Trophoblast cell (in vitro differentiated cells and primary cell): ENCODE data around the gene CTTN.
"Not testable (repeated sequence)": the region's sequence is repeated elsewhere in the genome, so short reads cannot be mapped to it uniquely, and the experiment has no call there.

Experiments used
- DNase-seq, 2 donors: peaks; one replicate each; pipeline ENCODE4 v3.0.0-alpha.2; 2016
- H2AFZ ChIP-seq: 2 replicates; pipeline ENCODE4 v1.6.1; 2013; ENCODE audit warnings: low read length, moderate library complexity, mild to moderate bottlenecking; ENCODE audit not compliant: insufficient read depth, poor library complexity
- H2AK5ac ChIP-seq: 2 replicates; pipeline ENCODE4 v1.6.1; 2013; ENCODE audit warnings: mild to moderate bottlenecking, low read length
- H2BK120ac ChIP-seq: 2 replicates; pipeline ENCODE4 v1.6.1; 2013; ENCODE audit warnings: low read length, mild to moderate bottlenecking, moderate library complexity; ENCODE audit not compliant: insufficient read depth, poor library complexity
- H2BK12ac ChIP-seq: 2 replicates; pipeline ENCODE4 v1.6.1; 2013; ENCODE audit warnings: mild to moderate bottlenecking, low read length, moderate library complexity
- H2BK5ac ChIP-seq: 2 replicates; pipeline ENCODE4 v1.6.1; 2013; ENCODE audit warnings: low read length, low read depth, moderate library complexity, mild to moderate bottlenecking; ENCODE audit not compliant: poor library complexity
- H3K14ac ChIP-seq: 2 replicates; pipeline ENCODE4 v1.6.1; 2013; ENCODE audit warnings: mild to moderate bottlenecking, low read length
- H3K18ac ChIP-seq: 2 replicates; pipeline ENCODE4 v1.6.1; 2013; ENCODE audit warnings: mild to moderate bottlenecking, low read length
- H3K23ac ChIP-seq: 2 replicates; pipeline ENCODE4 v1.6.1; 2013; ENCODE audit warnings: low read length
- H3K27ac ChIP-seq: 2 replicates; pipeline ENCODE4 v1.5.1; 2013; ENCODE audit warnings: low read depth, mild to moderate bottlenecking, inconsistent platforms, low read length, moderate library complexity
- H3K27me3 ChIP-seq: 2 replicates; pipeline ENCODE4 v1.6.1; 2013; ENCODE audit warnings: inconsistent platforms, mild to moderate bottlenecking, low read length, moderate library complexity; ENCODE audit not compliant: insufficient read depth
- H3K36me3 ChIP-seq, 2 experiments: 1 replicate in 1 of 2; 2 replicates in 1 of 2; pipeline ENCODE4 v1.6.1; 2013; ENCODE audit warnings: low read length in 2 of 2, mild to moderate bottlenecking in 2 of 2, moderate library complexity in 1 of 2; ENCODE audit not compliant: insufficient read depth in 2 of 2, control insufficient read depth in 1 of 2
- H3K4ac ChIP-seq: 2 replicates; pipeline ENCODE4 v1.6.1; 2013; ENCODE audit warnings: low read depth, mild to moderate bottlenecking, low read length, moderate library complexity
- H3K4me1 ChIP-seq, 2 experiments: 1 replicate in 1 of 2; 2 replicates in 1 of 2; pipeline ENCODE4 v1.6.1; 2013; ENCODE audit warnings: low read length in 2 of 2, mild to moderate bottlenecking in 2 of 2, moderate library complexity in 1 of 2; ENCODE audit not compliant: insufficient read depth in 2 of 2, control insufficient read depth in 1 of 2
- H3K4me2 ChIP-seq: 2 replicates; pipeline ENCODE4 v1.6.1; 2013; ENCODE audit warnings: inconsistent platforms, mild to moderate bottlenecking, low read length, moderate library complexity
- H3K4me3 ChIP-seq: 2 replicates; pipeline ENCODE4 v1.5.1; 2013; ENCODE audit warnings: mild to moderate bottlenecking, low read depth, low read length, inconsistent platforms
- H3K79me1 ChIP-seq: one replicate; pipeline ENCODE4 v1.6.1; 2013; ENCODE audit warnings: low read length
- H3K79me2 ChIP-seq: 2 replicates; pipeline ENCODE4 v1.6.1; 2013; ENCODE audit warnings: low read length, mild to moderate bottlenecking; ENCODE audit not compliant: control insufficient read depth, insufficient read depth, poor library complexity
- H3K9ac ChIP-seq: 2 replicates; pipeline ENCODE4 v1.6.1; 2013; ENCODE audit warnings: mild to moderate bottlenecking, low read length
- H3K9me3 ChIP-seq: 2 replicates; pipeline ENCODE4 v1.6.1; 2013; ENCODE audit warnings: low read depth, mild to moderate bottlenecking, control low read depth, inconsistent platforms, low read length; ENCODE audit not compliant: insufficient read depth
- H4K12ac ChIP-seq: 2 replicates; pipeline ENCODE4 v1.6.1; 2013; ENCODE audit warnings: low read depth, mild to moderate bottlenecking, low read length, moderate library complexity
- H4K8ac ChIP-seq: 2 replicates; pipeline ENCODE4 v1.6.1; 2013; ENCODE audit warnings: low read depth, mild to moderate bottlenecking, low read length, moderate library complexity
- H4K91ac ChIP-seq: one replicate; pipeline ENCODE4 v1.6.1; 2013; ENCODE audit warnings: low read depth, mild to moderate bottlenecking, low read length, moderate library complexity
- WGBS: extraction: QIAGEN DNeasy Blood & Tissue Kit; methylation state at CpG from one replicate; pipeline ENCODE4 v1.1.7; 2013; ENCODE audit warnings: missing lambda C conversion rate; ENCODE audit not compliant: insufficient read length, insufficient coverage; ENCODE audit errors: extremely low coverage; 5-methylcytosine and 5-hydroxymethylcytosine counted together

The CTTN gene

GRCh38 chr11:70445605-70446004 lies 47.3 kb downstream of the CTTN start:
- Histone ChIP-seq H3K18ac (no peak overlapping the region), H3K9ac (no peak overlapping the region), H3K4ac (no peak overlapping the region), H3K9me3 (no peaks in the 10 kb centered on the region), H3K4me3 (no peak overlapping the region), H4K91ac (no peak overlapping the region), H3K36me3 (no peaks in the 10 kb centered on the region), H2BK5ac (no peak overlapping the region), H2BK12ac (no peak overlapping the region), H2AK5ac (no peak overlapping the region), H3K79me2 (no peaks in the 10 kb centered on the region), H3K23ac (no peak overlapping the region), H3K79me1 (no peaks in the 10 kb centered on the region), H3K27ac (no peak overlapping the region), H3K27me3 (no peaks in the 10 kb centered on the region), H3K4me2 (no peak overlapping the region), H2AFZ (no peak overlapping the region), H3K14ac (no peak overlapping the region), H3K4me1 (no peaks in the 10 kb centered on the region), H4K8ac (no peak overlapping the region), H2BK120ac (no peak overlapping the region), H4K12ac (no peak overlapping the region)
- no peak for DNase-seq
- no CpG with 5 or more reads among the region's 7 CpGs for WGBS

GRCh38 chr11:70448983-70449567 lies 50.7 kb downstream of the CTTN start:
- H2BK5ac ChIP-seq: no peak overlapping the region
- H3K23ac ChIP-seq: no peak overlapping the region
- H2AK5ac ChIP-seq: no peak overlapping the region
- H3K9me3 ChIP-seq: peaks cover 2% of the 10 kb centered on the region
- H4K8ac ChIP-seq: no peak overlapping the region
- no peak overlapping the region for H3K4me3 ChIP-seq
- no peak overlapping the region for H3K14ac ChIP-seq
- no peaks in the 10 kb centered on the region for H3K4me1 ChIP-seq
- H3K79me2 ChIP-seq: no peaks in the 10 kb centered on the region
- DNase-seq: no peak
- no peaks in the 10 kb centered on the region for H3K79me1 ChIP-seq
- no peaks in the 10 kb centered on the region for H3K36me3 ChIP-seq
- WGBS: no CpG with 5 or more reads among the region's 2 CpGs
- H3K18ac ChIP-seq: no peak overlapping the region
- no peak overlapping the region for H3K9ac ChIP-seq
- no peak overlapping the region for H3K27ac ChIP-seq
- no peak overlapping the region for H2BK12ac ChIP-seq
- no peak overlapping the region for H2BK120ac ChIP-seq
- H4K91ac ChIP-seq: no peak overlapping the region
- H3K4me2 ChIP-seq: no peak overlapping the region
- H3K27me3 ChIP-seq: no peaks in the 10 kb centered on the region
- no peak overlapping the region for H2AFZ ChIP-seq
- no peak overlapping the region for H3K4ac ChIP-seq
- no peak overlapping the region for H4K12ac ChIP-seq

- H2BK5ac ChIP-seq: no peak overlapping the region
- H3K23ac ChIP-seq: no peak overlapping the region
- no peaks in the 10 kb centered on the region for H3K79me1 ChIP-seq
- no peak overlapping the region for H3K9ac ChIP-seq
- H3K4me2 ChIP-seq: no peak overlapping the region
- no peaks in the 10 kb centered on the region for H3K79me2 ChIP-seq
- no peak overlapping the region for H2AK5ac ChIP-seq
- no peak overlapping the region for H3K4me3 ChIP-seq
- peaks cover 2% of the 10 kb centered on the region for H3K9me3 ChIP-seq
- no peak overlapping the region for H4K91ac ChIP-seq
- H2BK12ac ChIP-seq: no peak overlapping the region
- H3K4me1 ChIP-seq: peaks cover 0 to 2% of the 10 kb centered on the region in 2 experiments
- H4K12ac ChIP-seq: no peak overlapping the region
- no peaks in the 10 kb centered on the region for H3K36me3 ChIP-seq
- H3K27me3 ChIP-seq: no peaks in the 10 kb centered on the region
- no CpG with 5 or more reads among the region's 9 CpGs for WGBS
- no peak overlapping the region for H3K18ac ChIP-seq
- H4K8ac ChIP-seq: no peak overlapping the region
- DNase-seq: no peak
- no peak overlapping the region for H3K27ac ChIP-seq
- no peak overlapping the region for H3K14ac ChIP-seq
- H2BK120ac ChIP-seq: no peak overlapping the region
- no peak overlapping the region for H3K4ac ChIP-seq
- H2AFZ ChIP-seq: no peak overlapping the region
Measured at GRCh38 chr11:70454197-70454767, 56.0 kb downstream of the CTTN start.

DNA sequence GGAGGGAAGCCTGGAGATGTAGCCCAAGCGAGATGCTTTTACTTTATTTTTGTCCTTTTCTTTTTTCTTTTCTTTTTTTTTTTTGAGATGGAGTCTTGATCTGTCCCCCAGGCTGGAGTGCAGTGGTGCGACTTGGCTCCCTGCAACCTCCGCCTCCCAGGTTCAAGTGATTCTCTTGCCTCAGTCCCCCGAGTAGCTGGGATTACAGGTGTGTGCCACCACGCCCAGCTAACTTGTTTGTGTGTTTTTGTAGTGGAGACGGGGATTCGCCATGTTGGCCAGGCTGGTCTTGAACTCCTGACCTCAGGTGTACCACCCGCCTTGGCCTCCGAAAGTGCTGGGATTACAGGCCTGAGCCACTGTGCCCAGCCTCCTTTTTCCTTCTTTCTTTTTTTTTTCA lies 56.5 kb downstream of the CTTN start:
- H3K4ac ChIP-seq, H3K4me1 ChIP-seq, H4K12ac ChIP-seq, H2BK5ac ChIP-seq, H2AK5ac ChIP-seq, H4K91ac ChIP-seq, DNase-seq, H3K27ac ChIP-seq, H2AFZ ChIP-seq, H3K4me3 ChIP-seq, H2BK12ac ChIP-seq, H3K9ac ChIP-seq, H3K18ac ChIP-seq, H2BK120ac ChIP-seq, H3K4me2 ChIP-seq, H3K9me3 ChIP-seq, H3K14ac ChIP-seq, H4K8ac ChIP-seq, H3K79me1 ChIP-seq, H3K79me2 ChIP-seq, H3K23ac ChIP-seq, H3K36me3 ChIP-seq, H3K27me3 ChIP-seq: not testable (repeated sequence)
- WGBS: no CpG with 5 or more reads among the region's 9 CpGs
